Measurements from ENCODE around the gene NHSL2. TPM values are rescaled to one million over a fixed set of nuclear protein-coding genes. Genes with fewer than 3 reads are reported as not detected.

NHSL2 gene
- total RNA-seq, 1 donor from 2014 or later = 1.3 TPM

DNA sequence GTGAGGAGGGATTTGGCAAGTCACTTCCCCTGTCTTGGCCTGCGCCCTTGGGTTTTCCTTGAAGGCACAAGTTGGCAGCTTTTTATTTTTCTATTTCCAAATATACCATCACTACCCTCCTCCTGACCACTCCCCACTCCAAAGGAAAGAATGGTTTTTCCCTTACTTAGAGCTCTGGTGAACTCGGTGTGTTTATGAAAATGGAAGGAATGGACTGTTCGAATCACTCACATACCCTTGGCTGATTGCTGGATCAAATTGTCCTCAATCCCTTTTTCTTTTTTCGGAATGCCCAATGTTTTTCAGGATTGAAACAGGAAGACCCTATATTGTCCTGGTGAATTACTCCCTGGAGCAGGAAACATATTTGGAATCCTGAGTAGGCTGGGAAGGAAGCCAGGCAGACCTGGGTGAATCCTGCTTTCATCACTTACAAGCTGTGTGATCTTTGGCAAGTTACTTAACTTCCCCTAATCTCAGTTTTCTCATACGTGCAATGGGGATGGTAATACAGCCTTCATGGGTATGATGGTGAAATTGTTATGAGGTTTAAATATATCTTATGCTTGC lies 150.4 kb downstream of the NHSL2 start:
- ATAC-seq = no peak

DNA sequence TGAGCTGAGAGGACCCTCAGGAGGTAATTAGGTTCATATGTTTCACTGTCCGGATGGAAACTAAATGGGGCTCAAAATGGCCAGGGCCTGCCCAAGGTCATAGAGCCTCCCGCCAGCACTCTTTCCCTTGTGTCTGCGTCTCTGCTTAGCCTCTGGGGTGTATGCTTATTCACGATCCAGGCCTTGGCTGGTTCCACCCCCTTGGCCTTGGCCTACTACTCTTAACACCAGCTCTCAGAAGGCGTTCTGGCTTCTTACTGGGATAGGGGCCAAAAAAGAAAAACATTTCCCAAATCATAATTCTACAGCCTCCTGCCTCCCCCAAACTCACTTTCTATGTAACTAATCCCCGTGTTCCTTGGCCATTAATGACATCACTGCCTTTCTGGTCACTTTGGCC lies 152.3 kb downstream of the NHSL2 start:
- DNase-seq (ENCODE audit: low spot score) (no peak), ATAC-seq (peak; percentile 23)

More for the DNA sequence above, 150.4 kb downstream of the NHSL2 start:
- no peak for DNase-seq (ENCODE audit: low spot score)

DNA sequence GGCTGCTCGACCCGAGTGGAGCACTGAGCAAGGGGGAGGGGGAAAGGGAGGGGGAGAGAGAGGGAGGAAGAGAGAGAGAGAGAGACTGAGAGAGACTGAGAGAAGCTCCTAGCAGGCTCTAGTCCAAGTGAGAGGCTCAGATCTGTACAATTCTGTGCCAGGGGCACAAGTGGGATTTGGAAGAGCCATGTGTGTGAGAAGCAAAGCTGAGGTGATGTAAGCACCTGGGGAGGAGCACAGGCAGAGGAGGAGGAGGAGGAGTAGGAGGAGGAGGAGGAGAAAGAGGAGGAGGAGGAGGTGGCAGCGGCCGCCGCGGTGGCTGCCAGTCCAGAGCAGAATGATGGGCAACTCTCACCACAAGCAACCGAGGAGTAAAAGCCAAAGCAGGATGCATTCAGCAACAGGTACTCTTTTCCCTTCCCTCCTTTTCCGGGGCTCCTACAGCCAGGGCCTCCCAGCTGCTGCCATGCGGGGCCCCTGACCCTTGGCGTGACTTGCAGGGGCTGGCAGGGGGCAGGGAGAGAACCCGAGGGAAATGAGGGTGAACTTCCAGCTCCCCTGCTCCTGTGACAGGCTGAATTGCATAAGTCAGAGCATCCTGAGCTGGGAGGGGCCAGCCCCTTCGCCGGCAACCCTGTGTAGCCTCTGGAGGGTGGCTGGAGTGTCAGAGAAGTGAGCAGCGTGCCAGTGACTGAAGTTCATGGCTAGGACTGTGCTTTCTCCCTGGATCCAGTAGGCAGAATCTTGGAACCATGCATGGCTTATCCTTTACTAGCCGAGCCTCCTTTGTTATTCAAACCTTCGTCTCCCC lies 158.9 kb downstream of the NHSL2 start:
- ATAC-seq = no peak
- no peak for DNase-seq (ENCODE audit: low spot score)

DNA sequence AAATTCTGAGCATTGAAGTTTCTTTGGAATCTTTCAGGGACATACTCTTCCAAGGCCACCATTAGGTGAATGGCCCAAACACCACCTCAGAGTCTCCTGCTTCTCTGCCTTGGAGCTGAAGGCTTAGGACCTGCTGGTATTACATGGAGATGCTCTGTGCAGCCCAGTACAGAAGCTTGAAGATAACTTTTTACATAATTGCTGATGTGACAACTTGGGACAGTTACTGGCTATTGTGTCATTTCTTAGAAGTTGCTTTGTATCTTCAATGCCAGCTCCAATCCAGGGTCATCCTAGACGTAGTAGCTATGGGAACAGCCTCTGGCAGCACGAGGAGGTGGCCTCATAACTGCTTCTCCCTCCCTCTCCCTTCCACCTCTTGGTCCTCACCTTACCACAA lies 160.6 kb downstream of the NHSL2 start:
- ATAC-seq (no peak), DNase-seq (ENCODE audit: low spot score) (no peak)

DNA sequence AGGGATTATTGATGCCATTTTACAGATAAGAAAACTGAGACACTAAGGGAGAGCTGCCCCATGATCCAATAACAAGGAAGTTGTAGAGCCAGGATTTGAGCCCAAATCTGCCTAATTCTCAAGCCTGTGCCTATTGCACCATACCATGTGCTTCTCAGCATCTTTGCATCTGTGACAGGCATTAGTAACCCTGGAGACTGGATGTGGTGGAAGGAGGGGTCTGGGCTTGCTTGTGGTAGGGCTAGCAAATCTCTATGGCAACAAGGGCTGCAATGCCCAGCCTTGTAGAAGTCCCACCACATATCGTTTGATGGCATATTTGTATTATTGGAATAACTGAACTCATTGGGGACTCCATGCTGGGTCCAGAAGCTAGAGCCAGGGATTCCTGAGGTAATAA lies 163.0 kb downstream of the NHSL2 start:
- no peak for DNase-seq (ENCODE audit: low spot score)

DNA sequence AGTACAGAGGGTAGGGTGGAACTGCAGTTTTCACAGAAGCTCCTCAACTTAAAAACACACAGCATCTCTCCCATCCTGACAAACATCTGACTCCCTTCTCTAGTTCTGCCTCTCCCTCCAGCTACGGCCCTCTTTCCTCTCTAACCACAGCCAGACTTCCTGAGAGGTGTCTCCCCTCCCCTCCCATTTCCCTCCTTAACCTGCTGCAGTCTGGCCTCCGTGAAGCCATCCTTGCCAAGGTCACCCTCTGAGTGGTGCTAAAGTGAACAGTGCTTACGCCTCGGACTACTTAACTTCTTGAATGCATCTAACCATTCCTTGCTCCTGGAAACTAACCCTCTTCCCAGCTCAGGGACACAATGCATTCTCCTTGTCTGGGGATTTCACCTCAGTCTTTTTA lies 167.8 kb downstream of the NHSL2 start:
- DNase-seq (ENCODE audit: low spot score) (no peak), ATAC-seq (no peak)

More for the DNA sequence above, 163.0 kb downstream of the NHSL2 start:
- ATAC-seq = no peak

DNA sequence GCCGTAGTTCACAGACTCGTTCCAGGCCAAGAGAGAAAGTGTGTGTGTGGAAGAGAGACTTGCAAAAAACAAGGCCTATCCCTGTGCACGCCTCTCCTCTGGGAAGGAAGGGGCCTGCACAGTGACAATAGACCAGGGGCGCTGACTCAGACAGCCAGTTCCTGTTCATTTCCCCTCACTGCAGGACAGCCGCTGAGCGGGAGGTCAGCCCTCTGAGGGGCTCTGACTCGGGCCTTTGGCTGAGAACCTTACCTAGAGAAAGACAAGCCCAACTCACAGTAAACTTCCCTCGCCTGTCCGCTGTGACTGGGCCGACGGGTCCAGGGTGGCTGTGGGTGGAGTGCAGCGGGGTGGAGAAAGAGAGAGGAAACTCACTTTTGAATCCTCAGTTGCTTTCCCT lies 169.0 kb downstream of the NHSL2 start:
- peak; percentile 56 for ATAC-seq
- DNase-seq (ENCODE audit: low spot score) = no peak

DNA sequence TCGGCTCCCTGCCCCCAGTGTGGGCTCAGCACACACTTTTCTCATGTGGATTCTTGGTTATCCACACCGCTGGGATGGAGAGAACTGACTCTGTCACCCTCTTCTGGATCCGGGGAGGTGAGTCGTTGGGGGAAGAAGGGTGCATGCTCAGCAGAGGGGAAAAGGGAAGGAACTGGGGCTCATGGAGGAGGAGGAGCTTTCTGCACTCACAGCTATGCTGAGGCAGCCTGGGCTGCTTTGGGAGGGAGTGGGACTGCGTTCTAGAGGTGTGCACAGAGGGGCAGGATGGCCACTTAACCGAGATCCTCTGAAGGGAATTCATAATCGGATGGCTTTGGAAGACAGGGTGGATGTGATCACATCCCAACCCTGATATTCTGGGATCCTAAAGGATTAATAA lies 169.5 kb downstream of the NHSL2 start:
- no peak for ATAC-seq

DNA sequence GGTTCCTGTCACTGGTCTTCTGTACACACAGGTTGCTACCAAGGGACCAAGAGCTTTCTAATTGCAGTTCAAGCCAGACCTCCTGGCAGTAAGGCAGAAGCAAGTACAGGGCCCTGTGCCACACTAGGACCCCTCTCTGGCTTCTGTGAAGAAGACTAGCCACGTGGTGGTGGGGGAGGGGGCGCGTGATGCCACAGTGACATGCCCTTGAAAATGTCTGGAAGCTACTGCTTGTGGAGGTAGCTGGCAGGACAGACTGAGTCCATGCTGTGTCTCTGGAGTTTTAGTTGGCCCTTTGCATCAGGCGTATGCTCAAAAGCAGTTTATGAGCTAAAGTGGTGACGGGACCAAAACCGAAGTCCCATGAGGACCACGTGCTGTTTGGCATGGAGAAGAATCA lies 170.2 kb downstream of the NHSL2 start:
- DNase-seq (ENCODE audit: low spot score) = no peak
- ATAC-seq = no peak

More for the DNA sequence above, 169.5 kb downstream of the NHSL2 start:
- DNase-seq (ENCODE audit: low spot score) = no peak

DNA sequence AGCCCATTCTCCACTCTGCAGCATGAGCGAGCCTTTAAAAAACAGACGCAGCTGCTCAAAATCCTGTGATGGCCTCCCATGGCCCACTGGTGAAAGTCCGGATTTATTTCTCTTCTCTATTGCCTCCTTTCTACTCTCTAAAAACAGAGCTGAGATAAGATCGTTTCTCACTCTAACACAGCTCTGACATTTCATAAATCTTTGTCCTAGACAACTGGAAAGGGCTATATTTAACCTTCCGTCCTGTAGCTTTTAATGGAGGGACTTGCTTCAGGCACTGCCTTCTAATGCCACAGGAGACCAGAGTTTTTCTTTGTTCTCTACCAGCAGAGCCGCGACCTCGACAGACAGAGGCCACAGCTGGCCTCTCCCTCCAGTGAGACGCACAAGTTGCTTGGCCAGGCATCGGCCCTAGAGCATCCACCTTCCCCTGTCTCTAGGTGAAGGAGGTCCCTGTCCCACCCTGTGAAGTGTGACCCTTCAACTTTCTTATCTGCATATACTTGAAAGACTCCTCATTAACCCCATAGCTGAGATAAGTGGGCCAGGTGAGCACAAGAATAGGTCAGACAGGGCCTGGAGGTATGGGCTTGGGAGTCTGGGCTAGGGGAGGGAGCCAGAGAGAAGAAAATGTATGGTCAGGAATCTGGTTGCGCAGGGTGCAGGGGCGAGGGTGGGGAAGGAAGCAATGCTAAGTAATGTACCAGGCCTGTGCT lies 171.1 kb downstream of the NHSL2 start:
- ATAC-seq (no peak), DNase-seq (ENCODE audit: low spot score) (no peak)

DNA sequence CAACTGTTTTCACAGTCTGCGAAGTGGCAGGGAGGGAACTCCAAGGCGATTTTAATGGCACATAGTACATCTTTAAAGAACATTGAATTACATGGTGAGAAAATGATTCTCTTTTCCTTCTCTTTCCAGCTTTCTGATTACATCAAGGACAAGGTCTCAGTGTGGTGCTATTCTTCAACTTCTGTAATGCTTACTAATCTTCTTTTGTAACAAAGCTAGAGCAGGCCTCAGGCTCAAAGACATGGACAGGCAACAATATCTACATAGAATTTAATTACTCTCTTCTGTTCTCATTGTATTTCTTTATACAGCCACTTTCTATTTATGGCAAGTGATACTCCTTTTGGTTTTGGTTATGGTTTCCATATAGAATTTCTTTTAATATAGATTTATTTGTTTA lies 172.6 kb downstream of the NHSL2 start:
- no peak for ATAC-seq
- DNase-seq (ENCODE audit: low spot score) = no peak

DNA sequence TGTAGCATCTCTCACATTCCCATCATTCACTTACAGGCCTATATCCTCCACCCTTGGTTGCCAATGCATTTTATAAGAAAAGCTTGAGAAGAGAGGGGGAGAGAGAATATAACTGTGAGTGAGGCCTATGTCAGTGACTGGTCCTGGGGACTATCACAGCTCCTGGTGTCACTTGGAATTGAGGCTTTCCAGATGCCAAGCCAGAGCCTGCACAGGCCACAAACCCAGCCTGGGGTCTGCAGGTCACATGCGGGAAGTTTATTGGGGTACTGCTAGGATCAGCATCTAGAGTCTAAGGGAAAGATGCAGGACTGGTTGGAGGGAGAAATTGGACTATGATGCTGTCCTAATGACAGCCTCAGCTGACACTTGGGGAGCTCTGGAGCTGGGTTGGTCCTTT lies 173.5 kb downstream of the NHSL2 start:
- ATAC-seq (no peak), DNase-seq (ENCODE audit: low spot score) (no peak)

DNA sequence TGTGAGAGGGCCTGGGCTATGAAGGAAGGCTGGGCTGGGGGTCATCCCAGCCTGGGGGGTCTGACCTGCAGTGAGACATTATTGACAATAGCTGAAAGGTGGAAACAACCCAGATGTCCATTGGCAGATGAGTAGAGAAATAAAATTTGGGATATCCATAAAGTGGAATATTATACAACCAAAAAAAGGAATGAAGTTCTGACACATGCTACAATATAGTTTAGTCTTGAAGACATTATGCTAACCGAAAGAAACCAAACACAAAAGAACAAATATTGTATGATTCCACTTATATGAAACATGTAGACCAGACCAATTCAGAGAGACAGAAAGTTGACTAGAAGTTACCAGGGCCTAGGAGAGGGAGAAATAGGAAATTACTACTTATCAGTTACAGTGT lies 176.3 kb downstream of the NHSL2 start:
- no peak for ATAC-seq
- no peak for DNase-seq (ENCODE audit: low spot score)

DNA sequence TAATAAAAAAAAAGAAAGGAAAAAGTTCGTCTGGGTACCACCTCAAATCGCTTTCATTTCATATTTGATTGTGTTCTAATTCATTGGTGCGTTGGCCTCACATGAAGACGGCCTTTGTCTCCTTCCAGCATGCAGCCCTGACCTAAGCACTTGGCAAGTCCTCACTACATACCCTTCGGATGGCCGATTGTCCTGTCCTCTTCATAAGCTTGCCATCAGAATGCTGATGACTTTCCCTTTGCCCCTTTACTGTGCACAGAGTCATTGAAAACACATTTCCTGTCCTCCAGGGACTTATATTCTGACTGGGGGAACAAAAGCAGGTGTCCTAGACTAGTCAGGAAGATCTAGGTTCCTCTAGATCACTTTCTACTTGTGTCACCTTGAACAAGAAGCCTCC lies 178.1 kb downstream of the NHSL2 start:
- DNase-seq (ENCODE audit: low spot score) (no peak), ATAC-seq (no peak)

DNA sequence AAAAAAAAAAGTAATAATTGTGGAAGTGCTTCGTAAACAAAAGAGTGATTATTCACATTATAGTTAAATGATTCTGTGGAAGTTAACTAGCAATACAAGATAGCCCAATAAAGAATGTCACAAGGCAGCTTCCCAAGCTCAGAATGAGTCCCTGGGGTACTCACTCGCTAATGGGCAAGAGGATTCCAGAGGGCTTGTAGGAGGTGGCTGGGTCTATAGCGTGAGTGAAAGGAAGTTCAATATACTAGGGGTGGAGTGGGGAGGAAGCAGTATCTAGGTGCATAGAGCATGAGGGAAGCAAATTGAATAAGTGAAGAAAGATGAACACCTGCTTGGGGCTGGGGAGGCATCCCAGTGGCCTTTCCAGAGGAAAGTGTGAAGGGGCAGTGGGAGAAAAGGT lies 178.6 kb downstream of the NHSL2 start:
- no peak for DNase-seq (ENCODE audit: low spot score)
- no peak for ATAC-seq

DNA sequence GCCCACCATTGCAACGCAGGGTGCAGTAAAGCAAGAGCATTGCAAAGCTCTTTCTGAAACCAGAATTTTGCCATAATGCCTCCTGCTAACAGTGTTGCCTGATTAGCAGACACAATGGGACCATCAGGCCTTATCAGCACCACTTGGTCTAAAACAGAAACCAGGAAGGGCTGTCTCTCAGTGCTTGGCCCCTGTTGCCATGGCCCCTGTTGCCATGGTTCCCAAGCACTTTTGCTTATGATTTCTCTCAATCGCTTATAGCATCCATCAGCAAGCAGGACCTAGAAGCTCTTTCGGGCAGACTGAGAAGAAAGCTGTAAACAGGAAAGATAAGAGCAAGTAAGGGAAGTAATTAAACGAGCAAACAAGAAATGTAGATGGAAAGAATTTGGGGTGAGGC lies 184.2 kb downstream of the NHSL2 start:
- peak; percentile 33 for ATAC-seq
- no peak for DNase-seq (ENCODE audit: low spot score)

DNA sequence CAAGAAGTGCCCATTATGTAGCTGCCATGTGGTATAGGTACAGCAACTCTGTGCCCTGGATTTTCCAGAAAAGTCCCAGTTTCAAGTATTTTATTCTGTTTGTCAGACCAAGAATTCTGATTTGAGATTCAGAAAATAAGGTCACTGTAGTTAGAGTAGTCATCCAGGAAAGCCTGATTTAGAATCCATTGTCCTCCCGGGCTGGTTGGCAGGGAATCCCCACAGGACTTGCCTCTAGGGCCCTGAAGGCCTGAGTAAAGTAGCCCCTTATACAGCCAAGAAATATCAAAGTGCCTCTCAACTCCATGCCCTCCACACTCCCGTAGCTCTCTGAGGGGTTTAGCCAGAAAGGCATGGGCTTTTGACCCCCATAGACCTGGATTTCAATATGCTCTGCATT lies 184.7 kb downstream of the NHSL2 start:
- no peak for DNase-seq (ENCODE audit: low spot score)
- no peak for ATAC-seq

DNA sequence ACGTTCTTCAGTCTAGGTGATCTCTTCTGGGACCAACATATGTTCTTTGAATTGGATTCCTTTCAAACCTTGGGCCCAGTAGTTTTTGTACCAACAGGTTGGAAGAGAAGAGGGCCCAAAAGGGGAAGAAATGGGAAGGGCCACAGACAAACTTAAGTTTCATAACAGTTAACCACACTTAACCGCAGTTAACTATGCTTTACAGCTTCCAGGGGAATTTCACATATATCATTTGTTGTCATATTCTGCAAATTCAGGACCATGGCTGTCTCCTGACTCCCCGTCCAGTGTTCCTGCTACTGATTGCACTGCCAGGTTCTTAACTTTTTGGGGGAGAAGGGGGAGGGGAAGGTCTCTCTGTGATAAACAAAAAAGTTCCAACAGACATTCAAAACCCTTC lies 186.5 kb downstream of the NHSL2 start:
- DNase-seq (ENCODE audit: low spot score) (no peak), ATAC-seq (no peak)

DNA sequence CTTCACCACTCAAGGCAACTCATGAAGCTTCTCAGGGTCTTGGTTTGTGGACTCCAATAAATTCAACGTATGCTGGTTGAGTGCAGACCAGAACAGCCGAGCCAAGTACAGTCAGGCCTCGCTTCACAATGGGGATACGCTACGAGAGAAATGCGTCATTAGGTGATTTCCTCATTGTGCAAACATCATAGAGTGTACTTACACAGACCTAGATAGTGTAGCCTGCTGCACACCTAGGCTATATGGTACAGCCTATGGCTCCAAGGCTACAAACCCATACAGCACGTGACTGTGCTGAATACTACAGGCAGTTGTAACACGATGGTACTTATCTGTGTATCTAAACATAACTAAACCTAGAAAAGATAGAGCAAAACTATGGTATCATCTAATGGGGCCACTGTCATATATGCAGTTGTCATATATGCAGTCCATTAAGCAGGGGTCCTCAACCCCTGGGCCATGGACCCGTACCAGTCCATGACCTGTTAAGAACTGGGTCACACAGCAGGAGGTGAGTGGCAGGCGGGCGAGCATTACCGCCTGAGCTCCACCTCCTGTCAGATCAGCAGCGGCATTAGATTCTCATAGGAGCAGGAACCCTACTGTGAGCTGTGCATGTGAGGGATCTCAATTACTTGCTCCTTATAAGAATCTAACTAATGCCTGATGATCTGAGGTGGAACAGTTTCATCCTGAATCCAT lies 189.6 kb downstream of the NHSL2 start:
- ATAC-seq (no peak), DNase-seq (ENCODE audit: low spot score) (no peak)

DNA sequence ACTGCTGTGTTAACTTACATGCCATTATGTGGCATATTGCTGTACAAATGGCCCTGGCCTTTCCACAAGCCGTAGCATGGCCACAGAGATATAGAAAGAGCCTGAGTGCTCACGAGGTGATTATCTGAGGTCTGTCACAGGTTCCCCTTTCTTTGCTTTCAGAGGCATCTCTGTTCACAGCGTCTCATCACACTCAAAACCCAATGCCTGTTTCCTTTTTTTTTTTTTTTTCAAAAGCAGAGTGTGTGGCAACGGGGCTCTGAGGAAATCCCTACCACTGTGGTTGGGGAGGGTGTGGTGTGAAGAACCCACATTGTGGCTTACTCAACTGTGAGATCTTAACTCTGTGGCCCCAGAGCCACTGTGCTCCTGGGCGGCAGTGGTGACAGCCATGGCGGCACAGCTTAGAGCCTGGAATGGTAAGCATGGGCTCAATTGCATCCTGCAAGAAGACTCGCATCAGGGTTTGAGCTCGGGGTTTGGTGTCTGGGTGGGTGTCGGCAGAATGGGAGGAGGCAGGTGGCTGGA lies 190.2 kb downstream of the NHSL2 start:
- ATAC-seq (no peak), DNase-seq (ENCODE audit: low spot score) (no peak)

DNA sequence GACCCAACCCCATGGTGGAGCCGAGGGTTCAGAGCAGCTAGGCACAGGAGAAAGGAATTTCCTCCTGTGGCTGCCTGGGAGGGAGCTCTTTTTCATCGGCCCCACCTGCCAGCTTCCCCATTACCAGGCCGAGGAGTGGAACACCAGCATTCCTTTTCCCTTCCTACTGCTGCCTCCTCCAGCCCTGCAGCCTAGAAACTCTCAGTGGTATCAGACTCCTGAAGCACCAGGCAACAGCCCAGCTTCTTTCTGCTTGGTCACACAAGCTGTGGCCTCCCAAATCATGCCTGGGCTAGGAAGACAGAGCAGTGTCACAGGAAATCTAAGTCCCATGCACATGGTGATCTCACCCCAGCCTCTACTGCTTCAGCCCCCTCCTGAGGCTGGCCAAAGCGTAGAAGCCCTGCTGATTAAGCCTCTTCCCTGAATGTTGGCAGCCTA lies 191.0 kb downstream of the NHSL2 start:
- no peak for ATAC-seq
- no peak for DNase-seq (ENCODE audit: low spot score)
